ENCODE results near the gene NCKIPSD.

NCKIPSD gene

GRCh38 chr3:48644898-48645760, 40.6 kb downstream of the NCKIPSD start:
- DNase-seq = no peak

GRCh38 chr3:48642605-48643004, 43.1 kb downstream of the NCKIPSD start:
- DNase-seq = no peak

- no peak for DNase-seq
Observed at GRCh38 chr3:48641396-48641795, 44.3 kb downstream of the NCKIPSD start.

GRCh38 chr3:48639944-48640606, 45.6 kb downstream of the NCKIPSD start:
- no peak for DNase-seq

DNA sequence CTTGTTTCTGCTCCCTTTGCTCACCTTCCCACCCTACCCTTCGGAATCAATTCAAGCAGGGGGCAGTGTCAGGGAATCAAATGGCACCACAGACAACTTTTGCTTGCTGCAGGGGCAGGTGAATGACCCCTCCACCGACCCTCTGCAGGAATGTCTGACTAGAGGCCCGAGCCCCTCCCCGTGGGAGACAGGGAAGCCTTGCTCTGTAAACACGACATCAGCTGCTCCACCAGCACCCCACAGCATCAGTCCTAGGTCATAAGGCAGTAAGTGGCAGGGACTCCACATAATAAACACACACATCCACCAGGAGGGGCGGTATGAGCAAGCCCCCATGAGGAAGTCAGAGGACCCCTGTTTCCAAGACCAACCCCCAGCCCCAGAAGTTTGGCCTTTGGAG, 48.4 kb downstream of the NCKIPSD start:
- DNase-seq = no peak

- peak; percentile 7 for DNase-seq
Observed at GRCh38 chr3:48636149-48636655, 49.5 kb downstream of the NCKIPSD start.

DNA sequence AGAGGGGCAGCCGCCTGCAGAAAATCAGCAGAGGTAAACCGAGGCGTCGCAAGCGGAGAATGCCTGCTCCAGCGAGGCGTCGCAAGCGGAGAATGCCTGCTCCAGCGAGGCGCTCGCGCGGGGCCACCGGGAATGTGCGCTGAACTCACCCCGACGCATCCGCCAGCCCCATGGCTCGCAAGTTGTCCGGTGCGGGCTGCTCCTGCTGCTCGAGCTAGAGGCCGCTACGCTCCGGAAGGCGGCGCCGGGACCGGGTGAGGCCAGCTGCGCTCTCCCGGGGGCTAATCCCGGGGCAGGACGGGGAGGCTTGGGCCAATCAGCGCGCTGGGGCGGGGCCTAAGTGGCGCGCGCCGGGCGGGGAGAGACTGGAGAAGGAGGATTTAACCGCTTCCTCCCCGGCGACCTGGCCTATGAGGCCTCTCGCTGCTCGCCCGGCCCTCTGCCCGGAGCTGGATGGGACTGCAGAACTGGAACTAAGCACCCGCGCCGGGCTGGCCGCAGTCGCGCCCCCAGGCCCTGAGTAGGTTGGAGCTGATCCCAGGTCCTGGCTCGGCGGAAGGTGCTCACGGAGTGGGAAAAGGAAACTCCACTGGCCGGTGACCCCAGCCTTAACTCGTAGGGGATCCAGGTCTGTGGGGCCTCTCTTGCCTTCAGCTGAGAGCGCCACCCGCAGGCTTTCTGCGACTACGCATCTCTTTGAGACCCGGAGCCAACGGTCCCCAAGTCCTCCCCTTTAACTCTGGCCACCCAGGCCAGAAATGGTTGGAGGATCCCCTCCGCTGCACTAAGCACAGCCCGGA, 50.3 kb downstream of the NCKIPSD start, which contains the start of gene SLC26A6:
Gene SLC26A6 (minus strand): TSS at position 240 of the 800 bp plus-strand sequence. CDS start 68 bp downstream, at position 172.
- peak; percentile 95 for DNase-seq

DNA sequence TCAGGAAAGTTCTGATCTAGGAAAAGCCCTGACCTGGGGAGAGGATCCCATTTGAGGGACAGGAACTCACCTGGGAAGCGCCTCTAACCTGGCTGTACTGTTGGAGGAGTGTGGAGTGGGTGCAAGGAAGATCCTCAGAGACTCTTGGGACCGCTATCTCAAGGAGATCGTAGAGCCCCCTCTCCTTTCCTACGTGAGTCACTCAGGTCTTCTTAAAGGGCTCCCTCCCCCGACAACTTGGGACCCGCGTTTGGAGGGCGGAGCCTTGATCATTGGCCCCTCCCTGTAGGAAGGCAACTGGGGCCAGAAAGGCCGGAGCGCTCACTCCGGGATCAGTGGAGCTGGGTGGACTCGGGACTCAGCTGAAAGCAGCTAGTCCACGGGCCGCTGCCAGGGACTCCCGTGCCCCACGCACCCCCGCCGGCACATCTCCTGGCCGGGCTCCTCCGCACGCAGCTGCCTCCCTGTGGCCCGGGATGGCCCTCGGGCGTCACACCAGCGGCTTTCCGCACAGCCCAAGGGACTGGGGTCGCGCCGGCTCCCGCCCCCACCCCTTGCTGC, 51.0 kb downstream of the NCKIPSD start:
- DNase-seq = peak; percentile 63

DNA sequence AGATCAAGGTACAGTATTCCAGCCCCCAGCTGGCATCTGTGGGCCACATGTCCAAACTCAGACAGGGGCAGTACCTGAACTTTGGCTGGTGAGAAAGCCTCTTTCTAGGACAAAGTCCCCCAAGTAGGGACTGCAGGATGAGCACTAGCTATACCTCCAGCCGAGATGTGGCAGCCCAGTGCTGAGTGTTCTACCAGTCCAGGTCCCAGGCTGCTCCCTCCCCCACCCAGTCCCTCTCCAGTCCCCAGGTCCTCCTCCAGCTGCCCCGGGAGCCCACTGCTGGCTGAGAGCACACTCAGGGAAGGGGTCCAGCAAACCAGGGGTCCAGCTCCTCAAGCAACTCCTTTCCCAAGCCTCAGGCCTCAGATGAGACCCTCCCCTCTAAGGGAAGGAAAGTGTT, 52.0 kb downstream of the NCKIPSD start:
- no peak for DNase-seq

DNA sequence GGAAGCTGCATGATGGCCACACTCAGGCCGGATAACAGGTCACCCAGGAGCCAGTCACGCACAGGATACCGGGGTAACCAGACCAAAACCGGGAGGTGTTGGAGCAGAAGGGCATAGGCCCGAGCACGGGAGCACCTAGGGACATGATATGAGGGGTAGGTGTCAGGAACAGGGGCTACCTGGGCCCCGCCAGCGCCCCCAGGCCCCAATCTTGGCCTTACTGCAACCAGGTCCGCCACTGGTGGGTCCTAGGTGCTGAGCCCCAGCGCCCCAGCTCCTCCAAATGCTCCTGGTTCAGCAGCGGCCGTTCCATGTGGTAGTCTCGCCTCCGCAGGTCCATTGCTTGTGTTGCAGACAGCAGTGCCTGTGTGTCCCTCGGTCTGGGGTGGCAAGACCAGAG, 52.5 kb downstream of the NCKIPSD start:
- DNase-seq = no peak

GRCh38 chr3:48631516-48632448, 53.9 kb downstream of the NCKIPSD start:
- no peak for DNase-seq

DNA sequence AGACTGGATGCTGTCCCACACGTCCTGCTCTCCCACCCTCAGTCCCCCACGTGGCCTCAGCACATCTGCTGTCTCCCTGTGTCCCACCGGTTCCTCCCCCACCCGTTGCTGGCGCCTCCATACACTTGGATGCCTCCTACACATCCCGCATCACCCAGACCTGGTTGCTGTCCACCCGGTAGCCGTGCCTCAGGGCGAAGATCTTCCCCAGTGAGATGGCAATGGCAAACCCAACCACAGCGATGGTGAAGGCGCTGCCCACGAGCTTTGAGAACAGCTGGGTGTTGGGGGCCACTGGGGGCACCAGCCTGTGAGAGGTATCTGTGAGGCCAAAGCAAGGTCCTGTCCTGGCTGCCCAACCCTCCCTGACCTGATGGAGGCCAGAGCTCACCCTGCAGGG, 54.9 kb downstream of the NCKIPSD start:
- DNase-seq = no peak

- DNase-seq = no peak
Observed at GRCh38 chr3:48630407-48630806, 55.3 kb downstream of the NCKIPSD start.

- DNase-seq = no peak
Observed at GRCh38 chr3:48629894-48630293, 55.8 kb downstream of the NCKIPSD start.

DNA sequence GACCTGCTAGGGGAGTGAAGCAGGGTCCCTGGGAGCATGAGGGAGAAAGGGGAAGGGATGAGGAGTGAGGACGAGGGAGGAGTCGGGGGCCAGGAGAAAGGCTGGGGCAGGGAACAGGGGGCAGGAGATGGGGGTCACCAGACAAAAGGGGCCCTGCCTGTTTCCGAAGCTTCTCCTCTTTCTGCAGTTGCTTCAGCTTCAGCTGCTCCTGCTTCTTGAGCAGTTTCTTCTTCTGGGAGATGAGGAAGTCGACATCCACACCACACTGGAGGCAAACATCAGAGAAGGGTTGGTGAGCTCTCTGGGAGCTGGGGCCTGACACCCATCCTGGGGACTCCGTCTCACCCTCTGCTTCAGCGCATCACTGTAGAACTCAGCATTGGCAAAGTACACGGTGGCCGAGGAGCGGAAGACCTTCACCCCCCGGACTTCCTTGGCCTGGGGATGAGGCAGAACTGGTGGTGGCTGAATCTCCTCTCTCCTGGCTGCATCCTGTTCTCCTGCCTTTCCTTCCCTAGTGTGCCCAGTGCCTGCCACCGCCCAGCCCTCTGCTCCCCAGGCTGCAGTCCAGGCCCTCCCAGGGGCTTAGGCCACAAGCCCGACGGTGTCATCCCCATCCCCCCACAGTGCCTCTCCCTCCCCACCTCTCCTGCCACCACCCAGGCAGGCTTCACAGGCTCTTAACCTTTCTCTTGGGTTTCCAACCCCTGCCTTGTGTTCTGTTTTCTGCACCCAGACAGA, 57.3 kb downstream of the NCKIPSD start:
- no peak for DNase-seq

GRCh38 chr3:48625600-48625999, 60.1 kb downstream of the NCKIPSD start:
- no peak for DNase-seq

DNA sequence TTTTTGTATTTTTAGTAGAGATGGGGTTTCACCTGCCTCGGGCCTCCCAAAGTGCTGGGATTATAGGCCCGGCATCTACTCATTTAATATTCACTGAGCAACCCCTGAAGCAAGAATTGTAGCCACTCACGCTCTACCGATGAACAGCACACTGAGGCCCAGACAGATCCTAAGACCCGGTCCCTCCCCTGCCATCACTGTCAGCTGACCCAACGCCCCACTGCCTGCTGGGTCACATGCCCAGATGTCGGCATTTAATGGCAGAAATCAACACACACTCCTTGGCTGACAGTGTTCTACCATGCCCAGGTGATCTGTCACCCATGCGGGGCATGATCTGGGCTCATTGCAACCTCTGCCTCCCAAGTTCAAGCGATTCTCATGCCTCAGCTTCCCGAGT, 60.9 kb downstream of the NCKIPSD start:
- no peak for DNase-seq

GRCh38 chr3:48623851-48624547, 61.7 kb downstream of the NCKIPSD start:
- no peak for DNase-seq

Measured in fibroblast of upper back skin (primary cell).